ENCODE measurements around the gene SELENON.

Gene SELENON

GRCh38 chr1:25866288-25866687 is 66.3 kb downstream of the SELENON start:
- no peak for DNase-seq

DNA sequence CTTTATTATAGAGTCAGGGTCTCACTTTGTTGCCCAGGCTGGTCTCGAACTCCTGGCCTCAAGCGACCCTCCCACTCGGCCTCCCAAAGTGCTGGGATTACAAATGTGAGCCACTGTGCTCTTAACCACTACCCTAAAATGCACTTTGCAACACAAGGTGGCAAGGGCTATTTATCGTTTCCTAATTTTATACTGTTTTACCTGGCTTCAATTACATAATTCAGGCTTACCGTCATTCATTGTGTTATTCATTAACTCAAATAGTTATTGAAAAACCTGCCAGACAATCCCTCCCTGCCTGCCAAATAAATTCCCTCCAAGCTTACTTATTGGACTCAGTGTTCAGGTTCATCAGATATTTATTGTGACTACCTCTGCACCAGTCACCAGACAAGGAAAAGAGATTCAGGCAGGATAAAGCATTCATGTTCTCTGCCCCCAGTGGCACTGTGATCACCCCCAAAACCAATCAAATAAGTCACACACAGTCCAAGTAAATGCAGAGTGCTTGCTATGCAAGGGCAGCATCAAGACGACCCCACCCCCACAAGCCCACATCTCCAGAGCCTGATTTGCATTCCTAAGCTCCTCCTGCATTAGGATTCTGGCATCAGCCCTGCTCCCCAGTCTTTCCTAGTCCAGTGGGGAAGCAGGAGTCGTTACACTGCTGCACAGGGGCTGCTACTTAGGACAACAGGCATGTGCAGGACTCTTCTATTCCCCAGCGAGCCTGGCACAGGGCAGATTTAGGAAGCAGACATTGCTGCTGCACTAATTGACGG is 67.4 kb downstream of the SELENON start:
- DNase-seq, result no peak
